Measurements from ENCODE around the gene FAM20B. TPM values are rescaled to one million over a fixed set of nuclear protein-coding genes. Genes with fewer than 3 reads are reported as not detected.

Gene FAM20B
- total and polyA plus RNA-seq, 7 donors: 22.5 to 55.2 (median 48.3) TPM

DNA sequence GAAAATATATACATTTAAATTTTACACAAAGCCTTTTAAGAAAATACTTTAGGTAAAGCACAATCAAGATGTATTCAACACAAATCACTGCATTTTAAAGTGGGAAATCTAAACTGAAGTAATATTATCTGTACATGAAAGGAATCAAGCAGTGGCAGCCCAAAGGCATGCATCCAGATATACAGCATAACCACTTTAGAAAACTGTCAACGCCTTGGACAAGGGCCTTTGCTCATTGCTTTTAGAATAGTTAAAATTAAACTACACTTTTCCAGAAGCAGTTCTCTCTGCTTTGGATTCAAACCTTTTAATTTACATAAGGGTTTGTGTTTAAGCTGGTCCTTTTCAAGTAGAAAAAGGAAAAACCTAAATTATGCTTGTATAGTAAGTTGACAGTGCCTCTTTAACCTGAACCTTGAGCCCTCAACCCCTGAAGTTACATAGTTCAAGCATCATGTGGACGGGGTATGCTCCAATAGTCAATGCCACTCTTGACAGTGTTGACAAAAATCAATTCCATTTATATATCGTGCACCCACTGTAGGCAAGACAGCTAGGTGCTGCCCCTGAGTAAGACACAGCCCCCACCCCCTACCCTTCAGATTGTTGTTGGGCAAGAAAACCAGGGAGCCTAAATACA lies 79.0 kb downstream of the FAM20B start:
- 96 to 98% (median 98%) methylated on average over 3 of the region's 3 CpGs for WGBS, 3 donors
- no peak for ATAC-seq

DNA sequence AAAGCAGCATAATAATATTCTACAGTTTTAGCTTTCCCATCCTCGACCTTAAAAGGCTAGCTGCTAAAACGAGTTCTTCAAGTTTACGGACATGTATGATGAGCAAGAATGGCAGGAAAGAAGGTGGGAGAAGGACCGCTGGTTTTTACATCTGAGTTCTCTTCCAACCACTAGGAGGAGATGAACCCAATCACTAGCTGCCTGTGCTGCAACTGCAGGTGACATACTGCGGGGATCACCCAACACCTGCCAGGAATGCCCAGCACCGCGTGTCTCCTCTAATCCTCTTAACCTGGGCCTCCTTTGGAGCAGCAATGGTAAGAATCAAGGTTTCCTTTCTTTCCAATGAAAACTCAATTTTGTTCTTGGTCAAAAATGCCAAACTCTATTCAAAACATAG lies 79.7 kb downstream of the FAM20B start:
- no peak overlapping the region for H3K4me3 ChIP-seq
- 79 to 86% (median 83%) methylated on average over 7 of the region's 7 CpGs for WGBS, 3 donors
- no peaks in the 10 kb centered on the region for H3K27me3 ChIP-seq (ENCODE audit: insufficient read depth in 3 of 3, low read length in 2 of 3)
- H3K9me3 ChIP-seq: no peaks in the 10 kb centered on the region
- H3K27ac ChIP-seq: no peak overlapping the region
- H3K36me3 ChIP-seq (ENCODE audit: insufficient read depth in 1 of 2, low read depth in 1 of 2): peaks cover 16 to 23% of the 10 kb centered on the region in 2 donors
- no peak for ATAC-seq
- intact Hi-C loops (cut with DNase I): no loop called here
- TF ChIP-seq, protein P1, sequence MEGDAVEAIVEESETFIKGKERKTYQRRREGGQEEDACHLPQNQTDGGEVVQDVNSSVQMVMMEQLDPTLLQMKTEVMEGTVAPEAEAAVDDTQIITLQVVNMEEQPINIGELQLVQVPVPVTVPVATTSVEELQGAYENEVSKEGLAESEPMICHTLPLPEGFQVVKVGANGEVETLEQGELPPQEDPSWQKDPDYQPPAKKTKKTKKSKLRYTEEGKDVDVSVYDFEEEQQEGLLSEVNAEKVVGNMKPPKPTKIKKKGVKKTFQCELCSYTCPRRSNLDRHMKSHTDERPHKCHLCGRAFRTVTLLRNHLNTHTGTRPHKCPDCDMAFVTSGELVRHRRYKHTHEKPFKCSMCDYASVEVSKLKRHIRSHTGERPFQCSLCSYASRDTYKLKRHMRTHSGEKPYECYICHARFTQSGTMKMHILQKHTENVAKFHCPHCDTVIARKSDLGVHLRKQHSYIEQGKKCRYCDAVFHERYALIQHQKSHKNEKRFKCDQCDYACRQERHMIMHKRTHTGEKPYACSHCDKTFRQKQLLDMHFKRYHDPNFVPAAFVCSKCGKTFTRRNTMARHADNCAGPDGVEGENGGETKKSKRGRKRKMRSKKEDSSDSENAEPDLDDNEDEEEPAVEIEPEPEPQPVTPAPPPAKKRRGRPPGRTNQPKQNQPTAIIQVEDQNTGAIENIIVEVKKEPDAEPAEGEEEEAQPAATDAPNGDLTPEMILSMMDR (IDR thresholded peaks at IDR 0.05): no peak
- no peak for DNase-seq
- peaks cover 25% of the 10 kb centered on the region for H3K4me1 ChIP-seq

More for the DNA sequence above, 79.0 kb downstream of the FAM20B start:
- Histone ChIP-seq H3K27me3 (ENCODE audit: insufficient read depth in 3 of 3, low read length in 2 of 3) (no peaks in the 10 kb centered on the region), H3K4me1 (peaks cover 25% of the 10 kb centered on the region), H3K36me3 (ENCODE audit: insufficient read depth in 1 of 2, low read depth in 1 of 2) (peaks cover 15 to 16% of the 10 kb centered on the region in 2 donors), H3K9me3 (no peaks in the 10 kb centered on the region), H3K4me3 (no peak overlapping the region), H3K27ac (no peak overlapping the region)
- TF ChIP-seq, protein P1 (IDR thresholded peaks at IDR 0.05): no peak
- intact Hi-C loops (cut with DNase I): no loop called here
- no peak for DNase-seq

DNA sequence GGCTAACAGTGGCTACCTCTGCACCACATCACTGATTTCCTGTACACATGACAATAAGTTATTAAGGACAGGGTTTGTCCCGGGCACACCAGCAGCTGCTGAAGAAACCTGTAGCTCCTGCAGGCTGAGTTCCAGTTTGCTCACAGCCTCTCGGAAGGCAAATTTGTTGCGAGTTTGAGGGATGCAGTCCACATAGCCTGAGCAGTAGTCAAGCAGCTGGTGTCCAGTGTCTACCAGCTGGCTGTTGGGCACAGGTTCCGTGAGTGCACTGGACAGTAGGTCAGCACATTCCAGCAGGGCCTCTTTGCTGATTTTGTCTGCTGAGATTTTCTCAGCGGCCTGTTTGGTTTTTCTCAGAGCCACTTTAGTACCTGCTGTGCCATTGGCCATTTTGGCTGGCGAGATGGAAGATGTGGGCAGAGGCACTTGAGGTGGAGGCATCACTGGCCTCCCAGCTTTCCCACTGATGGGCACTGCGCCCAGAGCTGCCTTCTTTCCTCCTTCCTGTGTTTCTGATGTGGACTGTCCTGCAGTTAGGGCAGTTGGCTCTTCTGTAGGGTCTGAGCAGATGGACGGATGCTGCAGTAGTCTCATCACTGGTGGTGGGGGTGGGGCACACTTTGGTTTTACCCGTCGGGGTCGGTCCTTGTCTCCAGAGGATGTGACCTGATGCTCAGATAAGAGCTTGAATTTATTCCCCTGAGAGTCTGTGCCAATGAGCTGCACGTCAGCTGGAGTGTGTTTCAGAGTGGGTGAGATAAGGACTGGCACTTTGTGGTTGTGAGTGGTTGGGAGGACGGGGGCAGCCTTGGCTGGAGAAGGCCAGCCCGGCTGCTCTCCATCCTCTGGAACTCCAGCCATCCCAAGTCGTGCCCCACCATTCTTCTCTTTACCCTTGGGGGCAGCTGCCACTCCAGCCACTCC lies 82.3 kb downstream of the FAM20B start:
- peak in 1 of 2 donors; percentile 34 for DNase-seq
- peak; percentile 93 to 97 (median 95) for ATAC-seq
- Histone ChIP-seq H3K36me3 (ENCODE audit: insufficient read depth in 1 of 2, low read depth in 1 of 2) (peaks cover 15 to 41% of the 10 kb centered on the region in 2 donors), H3K4me3 (no peak overlapping the region), H3K27ac (peak overlapping the region; percentile 48), H3K9me3 (no peaks in the 10 kb centered on the region), H3K27me3 (ENCODE audit: insufficient read depth in 3 of 3, low read length in 2 of 3) (no peaks in the 10 kb centered on the region), H3K4me1 (peaks cover 16% of the 10 kb centered on the region)
- intact Hi-C loops (cut with DNase I): no loop called here
- TF ChIP-seq, protein P1 (IDR thresholded peaks at IDR 0.05): no peak
- WGBS, 3 donors: 41 to 59% (median 45%) methylated on average over 15 of the region's 15 CpGs

DNA sequence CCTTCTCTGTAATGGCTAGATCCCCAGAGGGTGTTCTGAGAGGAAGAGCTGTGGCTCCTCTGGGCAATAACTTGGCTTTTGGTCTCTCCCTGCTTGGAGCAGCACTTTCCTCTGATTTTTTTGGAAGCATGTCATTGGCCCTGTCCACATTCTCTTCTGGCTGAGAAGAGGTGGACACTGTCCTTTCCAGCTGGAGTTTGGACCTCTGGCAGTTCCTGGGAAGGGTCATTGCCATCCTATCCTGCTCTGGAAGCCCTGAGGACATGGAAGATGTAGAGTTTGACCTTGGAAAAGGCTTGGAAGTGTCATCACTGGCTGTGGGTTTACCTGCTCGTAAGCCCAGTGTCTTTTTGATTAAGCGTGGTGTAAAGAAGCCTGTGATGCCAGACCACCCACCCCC lies 83.0 kb downstream of the FAM20B start:
- DNase-seq: no peak
- Histone ChIP-seq H3K36me3 (ENCODE audit: insufficient read depth in 1 of 2, low read depth in 1 of 2) (peaks cover 15 to 41% of the 10 kb centered on the region in 2 donors), H3K27ac (peak overlapping the region; percentile 48), H3K4me3 (no peak overlapping the region), H3K9me3 (no peaks in the 10 kb centered on the region), H3K4me1 (peaks cover 16% of the 10 kb centered on the region), H3K27me3 (ENCODE audit: insufficient read depth in 3 of 3, low read length in 2 of 3) (no peaks in the 10 kb centered on the region)
- ATAC-seq: no peak
- 90 to 97% (median 94%) methylated on average over 2 of the region's 2 CpGs for WGBS, 3 donors
- intact Hi-C loops (cut with DNase I): no loop called here
- TF ChIP-seq, protein P1 (IDR thresholded peaks at IDR 0.05): no peak
